GM12874 (cell line): Measurements from ENCODE around the gene H19.

Experiments
- TF ChIP-seq, protein P1 (sequence below): IDR thresholded peaks from 2 replicates; pipeline ENCODE4 v1.5.1; 2011; ENCODE audit warnings: low read depth, mild to moderate bottlenecking, control low read depth, low read length, moderate library complexity; ENCODE audit not compliant: insufficient read depth

The H19 gene

DNA sequence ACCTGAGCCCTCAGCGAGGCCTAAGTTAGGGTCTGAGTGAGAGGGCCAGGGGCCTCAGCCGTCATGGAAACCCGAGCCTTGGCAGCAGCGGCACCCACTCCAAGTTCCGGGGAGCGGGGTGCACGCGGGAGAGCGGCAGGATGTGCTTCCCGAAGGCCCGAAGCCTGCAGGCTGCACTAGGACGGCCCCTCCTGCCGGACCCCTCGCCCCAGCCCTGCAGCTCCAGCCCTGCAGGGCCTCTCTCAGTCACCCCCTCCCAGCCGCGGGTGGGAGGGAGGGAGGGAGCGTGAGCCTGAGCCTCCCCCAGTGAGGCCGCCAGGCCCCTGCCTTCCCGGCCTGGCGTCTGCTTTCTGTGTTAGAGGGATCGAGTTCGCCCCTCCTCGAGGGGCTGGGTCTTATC is 27.9 kb downstream of the H19 start:
- TF ChIP-seq, protein P1, sequence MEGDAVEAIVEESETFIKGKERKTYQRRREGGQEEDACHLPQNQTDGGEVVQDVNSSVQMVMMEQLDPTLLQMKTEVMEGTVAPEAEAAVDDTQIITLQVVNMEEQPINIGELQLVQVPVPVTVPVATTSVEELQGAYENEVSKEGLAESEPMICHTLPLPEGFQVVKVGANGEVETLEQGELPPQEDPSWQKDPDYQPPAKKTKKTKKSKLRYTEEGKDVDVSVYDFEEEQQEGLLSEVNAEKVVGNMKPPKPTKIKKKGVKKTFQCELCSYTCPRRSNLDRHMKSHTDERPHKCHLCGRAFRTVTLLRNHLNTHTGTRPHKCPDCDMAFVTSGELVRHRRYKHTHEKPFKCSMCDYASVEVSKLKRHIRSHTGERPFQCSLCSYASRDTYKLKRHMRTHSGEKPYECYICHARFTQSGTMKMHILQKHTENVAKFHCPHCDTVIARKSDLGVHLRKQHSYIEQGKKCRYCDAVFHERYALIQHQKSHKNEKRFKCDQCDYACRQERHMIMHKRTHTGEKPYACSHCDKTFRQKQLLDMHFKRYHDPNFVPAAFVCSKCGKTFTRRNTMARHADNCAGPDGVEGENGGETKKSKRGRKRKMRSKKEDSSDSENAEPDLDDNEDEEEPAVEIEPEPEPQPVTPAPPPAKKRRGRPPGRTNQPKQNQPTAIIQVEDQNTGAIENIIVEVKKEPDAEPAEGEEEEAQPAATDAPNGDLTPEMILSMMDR = no peak

DNA sequence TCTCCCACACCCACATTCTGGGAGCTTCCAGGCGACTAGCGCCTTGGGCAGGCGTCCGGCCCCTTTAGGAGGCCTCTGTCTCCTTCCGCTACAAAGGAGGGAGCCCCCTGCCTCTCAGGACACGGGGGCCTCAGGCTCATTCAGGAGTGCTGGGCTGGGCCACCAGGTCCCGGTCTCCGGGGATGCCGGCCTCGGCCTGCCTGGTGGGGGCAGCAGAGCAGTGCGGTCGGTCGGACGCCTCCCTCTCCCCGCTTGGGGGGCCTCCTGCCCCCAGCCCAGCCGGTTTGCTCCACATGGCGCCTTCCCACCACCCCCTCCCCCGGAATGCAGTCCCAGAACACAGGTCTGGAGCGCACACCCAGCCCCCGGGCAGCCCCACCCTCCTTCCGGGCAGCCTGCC is 28.6 kb downstream of the H19 start:
- TF ChIP-seq, protein P1 = no peak

DNA sequence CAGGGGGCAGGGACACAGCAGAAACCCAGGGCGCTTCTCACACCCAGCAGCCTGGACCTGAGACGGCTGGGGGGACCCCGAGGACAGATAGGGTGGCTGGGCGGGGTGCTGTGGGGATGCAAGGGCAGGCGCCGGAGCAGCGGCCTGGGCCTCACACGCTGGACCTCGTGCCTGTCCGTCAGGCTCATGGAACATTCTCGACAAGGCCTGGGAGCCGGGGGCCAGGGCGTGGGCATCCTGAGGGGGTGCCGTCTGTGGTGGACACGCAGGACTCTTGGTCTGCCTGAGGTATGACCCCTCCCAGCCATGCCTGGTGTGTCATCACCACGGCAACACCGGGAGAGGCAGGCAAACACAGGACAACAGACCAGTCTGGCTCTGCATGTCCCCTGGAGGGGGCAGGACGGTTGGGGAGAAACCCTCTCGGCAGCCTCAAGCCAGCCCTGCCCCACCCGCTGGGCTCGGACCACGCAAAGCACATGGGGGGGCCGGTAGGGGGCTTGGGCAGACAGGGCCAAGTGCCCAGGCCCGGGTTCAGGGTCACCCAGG is 29.1 kb downstream of the H19 start:
- TF ChIP-seq, protein P1 = no peak

DNA sequence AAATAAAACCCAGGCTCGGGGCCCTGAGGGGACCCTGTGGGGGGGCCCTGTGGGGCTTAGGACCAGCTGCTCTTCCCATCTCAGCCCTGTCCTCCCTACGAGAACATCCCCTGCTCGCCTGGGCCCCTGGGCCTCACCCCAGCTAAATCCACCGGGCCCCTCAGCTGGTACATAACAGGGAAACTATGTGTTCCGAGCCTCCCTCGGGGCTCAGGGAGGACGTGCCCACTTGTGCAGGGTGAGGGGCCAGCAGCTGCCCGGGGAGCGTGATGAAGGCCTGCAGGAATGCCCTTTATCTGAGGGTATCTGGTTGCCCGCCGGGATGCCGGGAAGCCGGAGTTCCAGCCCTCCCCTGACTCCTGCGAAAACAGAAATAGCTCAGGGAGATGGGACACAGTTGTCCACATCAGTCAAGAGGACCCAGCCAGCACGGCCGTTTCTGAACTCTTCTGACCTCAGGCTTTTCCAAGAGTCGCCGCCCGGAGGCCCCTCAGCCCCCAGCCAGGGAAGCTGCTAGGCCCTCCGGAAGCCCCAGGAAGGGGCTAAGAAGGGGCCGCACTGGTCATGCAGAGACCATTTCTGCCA is 29.9 kb downstream of the H19 start:
- TF ChIP-seq, protein P1 = no peak

DNA sequence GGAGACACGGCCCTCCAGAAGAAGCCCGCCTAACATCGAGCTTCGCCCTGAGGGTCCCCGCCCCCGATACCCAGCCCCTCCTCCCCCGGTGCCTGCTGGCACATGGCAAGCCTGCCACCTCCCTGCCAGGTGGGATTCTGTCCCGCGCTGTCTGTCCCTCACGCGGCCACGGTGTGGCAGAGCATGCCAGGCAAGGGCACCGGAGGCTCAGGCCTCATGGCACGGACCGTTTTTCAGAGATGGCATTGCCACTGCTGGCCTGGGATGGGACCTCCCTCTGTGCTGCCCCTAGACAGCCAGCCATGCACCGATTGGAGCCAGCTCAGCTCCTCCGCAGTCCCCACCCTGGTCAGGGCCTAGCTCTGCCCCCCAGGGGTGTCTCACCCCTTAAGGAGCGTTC is 31.1 kb downstream of the H19 start:
- TF ChIP-seq, protein P1 = no peak

DNA sequence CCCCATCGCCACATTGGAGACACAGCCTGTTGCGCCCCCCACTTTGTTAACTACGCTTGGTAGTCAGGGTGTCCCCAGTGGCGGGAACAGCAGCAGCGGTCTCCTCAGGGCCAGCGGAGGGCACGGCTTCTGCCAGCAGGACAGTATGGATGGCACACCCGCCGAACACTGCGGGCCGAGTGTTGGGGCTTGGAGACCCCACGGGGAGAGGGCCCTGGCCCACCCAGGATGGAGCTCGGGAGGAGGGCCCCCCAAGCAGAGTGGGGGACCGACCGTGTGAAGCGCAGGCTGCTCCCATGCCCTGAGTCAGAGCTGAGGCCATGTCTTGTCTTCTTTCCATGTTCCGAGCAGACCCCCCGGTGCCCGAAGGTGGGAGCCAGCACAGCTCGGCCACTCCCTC is 32.7 kb downstream of the H19 start:
- TF ChIP-seq, protein P1 = no peak

DNA sequence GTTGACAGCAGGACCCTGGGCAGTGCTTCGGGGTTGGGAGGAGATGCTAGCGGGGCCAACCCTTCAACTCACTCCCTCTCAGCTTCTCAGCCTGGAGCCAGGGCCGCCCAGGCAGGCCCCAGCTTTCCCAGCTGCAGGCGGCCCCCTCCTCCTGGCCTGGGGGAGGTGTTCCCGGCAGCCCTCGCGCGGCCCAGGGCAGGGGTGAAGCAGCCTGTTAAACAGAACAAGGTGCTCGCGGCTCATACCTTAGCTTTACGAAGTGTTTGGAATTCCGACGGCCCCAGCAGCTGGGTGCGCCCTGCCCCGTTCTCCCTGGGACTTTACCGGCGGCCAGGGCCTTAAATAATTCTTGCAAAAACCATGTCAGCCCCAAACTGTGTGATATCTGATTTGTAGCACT is 33.3 kb downstream of the H19 start:
- TF ChIP-seq, protein P1 = no peak
